8988T (cell line): ENCODE measurements around the gene CCDC136.

Experiments
- DNase-seq: peaks from one replicate; pipeline ENCODE4 v3.0.0; 2011

The CCDC136 gene

DNA sequence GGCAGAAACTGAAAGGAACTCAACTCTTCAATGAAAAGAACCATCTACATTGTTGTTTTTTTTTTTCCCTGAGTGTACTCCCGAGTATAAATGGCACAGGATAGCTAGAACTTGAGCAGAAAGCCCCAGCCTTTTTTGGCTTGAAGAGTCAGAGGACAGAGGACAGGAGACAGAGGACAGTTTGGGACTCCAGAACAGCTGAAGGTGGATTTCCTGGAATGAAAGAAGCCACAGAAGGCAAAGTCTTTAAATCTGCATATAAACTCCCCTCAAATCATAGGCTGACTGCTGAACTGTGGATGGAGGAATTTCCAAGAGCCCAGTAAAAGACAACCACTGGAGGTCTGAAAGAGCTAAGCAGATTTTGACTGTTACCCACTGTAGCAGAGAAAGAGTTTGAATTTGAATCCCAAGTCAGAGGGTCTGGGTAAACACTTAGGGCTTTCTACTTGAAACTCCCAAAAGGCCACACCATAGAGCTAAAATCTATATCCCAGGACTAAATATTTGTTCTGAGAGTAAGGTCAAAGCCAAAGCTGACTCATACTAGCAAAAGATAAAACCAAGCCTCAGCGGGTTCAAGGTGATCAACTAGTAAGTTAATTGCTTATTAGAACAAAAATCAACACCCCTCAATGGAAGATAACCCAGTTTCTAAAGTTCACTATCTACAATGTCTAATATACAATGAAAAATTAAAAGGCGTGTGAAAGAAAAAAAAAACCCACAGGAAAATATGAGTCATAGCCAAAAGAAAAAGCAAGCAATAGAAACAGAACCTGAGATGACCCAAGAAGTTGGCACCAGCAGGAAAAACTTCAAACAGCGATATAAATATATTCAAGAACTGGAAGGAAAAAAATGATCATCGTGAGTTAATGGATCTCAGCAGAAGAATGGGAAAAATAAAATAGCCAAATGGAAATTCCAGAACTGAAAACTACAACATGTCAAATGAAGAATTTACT is 14.3 kb upstream of the CCDC136 start:
- DNase-seq, result no peak

DNA sequence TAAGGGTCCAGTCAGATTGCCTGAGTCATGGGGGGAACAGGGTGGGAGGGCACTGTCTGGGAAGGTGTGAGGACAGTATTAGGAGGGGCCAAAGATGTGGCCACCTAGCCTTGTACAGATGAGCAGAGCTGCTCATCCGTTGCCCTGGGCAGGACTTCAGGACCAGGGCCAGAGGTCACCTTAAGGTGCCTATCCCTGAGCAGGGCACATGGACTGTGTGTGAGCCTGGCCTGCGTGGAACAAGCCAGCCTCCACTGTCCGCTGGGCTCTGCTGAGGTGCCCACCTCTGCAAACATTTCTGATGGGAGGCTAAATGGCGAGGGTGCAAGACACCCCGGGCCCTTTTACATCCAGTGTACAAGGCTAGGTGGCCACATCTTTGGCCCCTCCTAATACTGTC is 12.8 kb upstream of the CCDC136 start:
- DNase-seq, result no peak

DNA sequence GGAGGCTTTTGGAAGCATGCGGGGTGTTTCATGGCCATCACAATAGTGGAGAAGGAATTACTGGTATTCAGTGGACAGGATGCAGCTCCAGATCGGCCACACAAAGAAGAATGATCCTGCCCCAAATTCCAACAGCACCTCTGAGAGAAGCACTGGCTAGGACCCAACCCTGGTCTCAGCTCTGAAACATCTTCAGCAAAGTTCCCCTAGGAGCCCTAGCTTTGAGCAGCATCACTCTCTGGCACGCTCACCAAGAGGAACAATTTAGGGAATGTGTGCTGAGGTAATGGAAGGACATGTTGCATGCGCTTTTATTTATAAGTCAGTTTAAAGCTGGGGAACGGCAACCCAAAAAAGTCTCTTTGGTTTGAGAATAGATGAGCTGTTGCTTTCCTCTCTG is 10.6 kb upstream of the CCDC136 start:
- DNase-seq, result no peak

DNA sequence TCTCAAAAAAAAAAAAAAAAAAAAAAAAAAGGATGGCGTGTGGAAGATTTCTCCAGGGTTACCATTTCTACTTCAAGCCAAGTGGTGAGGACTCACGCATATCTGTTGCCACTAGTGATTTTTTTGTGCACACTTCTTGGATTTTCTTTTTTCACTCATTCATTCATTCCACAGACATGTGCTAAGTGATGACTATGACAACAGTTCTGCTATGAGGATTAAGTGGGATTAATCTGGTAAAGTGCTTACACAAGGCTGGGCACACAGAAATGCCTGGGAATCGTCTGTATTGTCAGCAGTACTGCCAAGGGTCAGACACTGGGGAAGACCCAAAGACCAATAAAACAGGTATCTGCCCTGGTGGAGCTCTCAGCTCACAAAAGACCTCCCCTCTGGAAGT is 9.9 kb upstream of the CCDC136 start:
- no peak for DNase-seq

- no peak for DNase-seq
Measured at GRCh38 chr7:128783143-128783861, 8.5 kb upstream of the CCDC136 start.

GRCh38 chr7:128785738-128786137 is 6.0 kb upstream of the CCDC136 start:
- DNase-seq, result no peak

- no peak for DNase-seq
Measured at GRCh38 chr7:128788446-128789412, 3.0 kb upstream of the CCDC136 start.

GRCh38 chr7:128790315-128791041 is 1.3 kb upstream of the CCDC136 start:
- no peak for DNase-seq

DNA sequence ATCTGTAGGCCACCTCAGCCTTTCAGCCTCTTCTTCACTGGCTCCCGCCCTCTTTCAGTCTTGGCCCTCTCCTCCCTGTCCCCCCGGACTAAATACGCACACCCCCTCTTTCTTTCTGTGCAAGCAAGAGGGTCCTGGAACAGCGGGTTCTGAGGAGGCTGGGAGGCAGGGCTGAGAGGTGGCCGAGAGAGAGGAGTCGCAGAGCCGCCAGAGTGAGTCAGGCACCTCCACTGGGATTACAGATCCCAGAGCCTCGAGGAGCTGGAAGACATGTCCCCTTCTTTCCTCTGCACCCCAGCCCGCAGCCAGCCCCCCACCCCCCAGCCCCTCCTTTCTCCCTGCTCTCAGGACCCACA is 182 bp downstream of the CCDC136 start:
- DNase-seq, result no peak

GRCh38 chr7:128792471-128793180 is 858 bp downstream of the CCDC136 start:
- no peak for DNase-seq

DNA sequence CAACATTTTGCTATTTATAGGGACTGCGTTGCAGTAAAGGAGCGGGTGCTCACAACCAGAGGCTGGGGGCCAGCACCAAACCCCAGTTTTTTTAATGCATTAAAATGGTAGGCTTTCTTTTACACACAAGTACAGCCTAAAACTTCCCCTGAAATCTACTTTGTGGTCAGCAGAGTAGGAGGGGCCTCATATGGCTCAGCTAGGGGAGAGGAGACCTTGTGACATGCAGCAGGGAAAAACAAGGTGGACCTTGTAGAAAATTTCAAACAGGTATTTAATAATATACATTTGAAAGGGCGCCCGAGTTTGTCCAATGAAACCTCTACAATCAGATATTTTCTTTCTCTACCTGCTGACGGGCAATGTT is 1.4 kb downstream of the CCDC136 start:
- DNase-seq, result no peak

GRCh38 chr7:128794020-128794419 is 2.3 kb downstream of the CCDC136 start:
- DNase-seq, result peak; percentile 51

- no peak for DNase-seq
Measured at GRCh38 chr7:128794436-128794835, 2.7 kb downstream of the CCDC136 start.

- no peak for DNase-seq
Measured at GRCh38 chr7:128795129-128795528, 3.4 kb downstream of the CCDC136 start.

DNA sequence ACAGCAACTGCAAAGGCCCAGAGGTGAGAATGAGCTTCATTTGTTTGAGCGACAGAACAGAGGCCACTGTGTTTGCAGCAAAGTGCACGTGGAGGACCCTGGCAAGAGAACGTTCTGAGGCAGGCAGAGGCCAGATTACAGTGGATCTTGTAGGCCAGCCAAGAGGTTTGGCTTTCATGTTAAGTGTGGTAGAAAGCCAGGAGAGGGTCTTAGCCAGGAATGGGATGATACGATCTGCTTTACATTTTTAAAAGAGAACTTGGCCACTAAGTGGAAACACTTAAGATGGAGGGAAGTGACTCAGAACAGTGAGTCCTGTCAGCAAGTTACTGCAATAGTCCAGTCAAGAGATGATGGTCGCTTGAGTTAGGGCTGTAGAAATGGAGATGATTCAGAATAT is 4.6 kb downstream of the CCDC136 start:
- DNase-seq, result no peak

DNA sequence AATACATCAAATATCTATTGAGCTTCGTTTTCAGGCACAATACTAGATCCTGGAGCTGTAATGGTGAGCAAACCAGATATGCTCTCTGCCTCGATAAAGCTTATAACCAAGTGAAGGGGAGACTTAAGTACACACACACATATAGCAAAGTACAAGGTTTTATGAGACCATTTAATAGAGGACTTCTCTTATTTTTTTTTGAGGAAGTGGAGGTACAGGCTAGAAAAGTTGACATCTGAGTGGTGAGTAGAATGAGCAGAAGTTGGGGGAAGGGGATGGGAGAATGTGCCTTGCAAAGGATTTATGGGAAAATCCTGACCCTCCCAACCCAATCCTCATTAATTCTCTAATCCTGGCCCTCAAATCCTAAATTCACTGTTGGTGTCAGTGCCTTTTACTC is 7.7 kb downstream of the CCDC136 start:
- DNase-seq, result no peak

DNA sequence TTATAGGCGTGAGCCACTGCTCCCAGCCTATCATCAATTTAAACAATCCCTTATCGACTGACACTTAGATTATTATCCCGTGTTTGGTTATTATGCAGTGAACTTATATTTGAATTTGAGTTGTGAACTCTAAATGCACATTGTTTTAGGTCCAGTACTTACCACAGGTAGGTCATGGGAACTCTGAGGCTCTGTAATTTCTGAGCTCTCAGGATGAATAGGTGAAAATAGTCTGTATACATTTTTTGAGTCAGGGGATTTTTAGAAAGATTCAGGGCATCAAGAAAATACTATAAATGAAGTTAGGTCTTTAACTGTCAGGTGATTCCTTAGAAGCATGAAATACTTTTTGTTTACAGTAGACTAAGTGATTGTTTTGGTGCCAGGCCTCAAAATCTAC is 8.8 kb downstream of the CCDC136 start:
- DNase-seq, result no peak

DNA sequence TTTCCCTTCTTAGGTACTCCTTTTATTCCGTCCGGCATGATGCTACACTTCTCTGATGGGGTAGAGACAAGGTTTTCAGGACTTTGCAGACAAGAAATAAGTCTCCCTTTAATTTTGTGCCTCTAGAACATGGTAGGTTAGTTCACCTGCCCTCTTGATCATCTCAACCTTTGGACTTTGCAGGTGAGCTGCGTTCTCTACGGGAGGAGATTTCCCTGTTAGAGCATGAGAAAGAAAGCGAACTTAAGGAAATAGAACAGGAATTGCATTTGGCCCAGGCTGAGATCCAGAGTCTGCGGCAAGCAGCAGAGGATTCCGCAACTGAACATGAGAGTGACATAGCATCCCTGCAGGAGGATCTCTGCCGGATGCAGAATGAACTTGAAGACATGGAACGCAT is 9.2 kb downstream of the CCDC136 start:
- DNase-seq, result no peak

DNA sequence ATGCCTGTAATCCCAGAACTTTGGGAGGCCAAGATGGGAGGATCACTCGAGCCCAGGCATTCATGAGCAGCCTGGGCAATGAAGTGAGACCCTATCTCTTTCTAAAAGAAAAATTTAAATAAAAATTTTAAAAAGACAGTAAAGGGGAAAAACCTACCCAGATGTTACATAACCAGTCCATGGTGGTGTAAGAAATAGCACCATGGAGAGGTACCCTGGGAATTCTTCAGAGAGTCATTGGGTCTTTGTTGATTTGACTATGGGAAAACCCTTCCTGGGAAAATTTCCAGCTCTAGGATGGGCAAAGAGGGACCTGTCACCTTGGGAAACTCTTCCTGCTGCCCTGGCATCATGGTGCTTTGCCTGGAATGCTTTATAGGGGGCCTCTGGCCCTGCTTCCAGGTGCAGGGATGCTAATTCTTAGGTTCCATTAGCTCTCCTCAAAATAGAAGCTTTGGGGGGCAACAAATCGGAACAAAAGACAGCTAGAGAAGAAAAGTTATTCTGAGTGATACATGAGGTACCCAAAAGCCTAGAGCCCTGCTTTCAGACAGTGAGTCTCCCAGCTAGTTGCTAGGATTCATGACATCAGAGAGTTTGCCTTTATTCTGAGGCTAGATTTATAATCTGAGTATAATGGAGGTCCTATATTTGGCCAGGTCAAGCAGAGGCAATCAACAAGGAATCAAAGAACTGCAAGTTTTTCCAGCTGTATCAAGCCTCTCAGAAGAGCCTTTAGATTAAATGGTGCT is 10.1 kb downstream of the CCDC136 start:
- no peak for DNase-seq

GRCh38 chr7:128804484-128804883 is 12.7 kb downstream of the CCDC136 start:
- DNase-seq, result no peak

- no peak for DNase-seq
Measured at GRCh38 chr7:128805225-128805624, 13.5 kb downstream of the CCDC136 start.
